SW 1271 (cell line): ENCODE results near the gene ATP1A1.

Experiments used
- DNase-seq, 2 experiments: peaks; one replicate each; lab custom pipeline; 2025; lab: John Stamatoyannopoulos, UW

Gene ATP1A1

GRCh38 chr1:116372651-116373430 lies at the start of gene ATP1A1:
Gene ATP1A1 (plus strand): TSS chr1:116373244. CDS start chr1:116373512, 268 bp downstream.
- peak; percentile 25 to 67 for DNase-seq

GRCh38 chr1:116323491-116323890 lies 49.6 kb upstream of the ATP1A1 start:
- no peak for DNase-seq

- DNase-seq = no peak
Measured at GRCh38 chr1:116324411-116324810, 48.6 kb upstream of the ATP1A1 start.

- DNase-seq = no peak
Measured at GRCh38 chr1:116325104-116325503, 47.9 kb upstream of the ATP1A1 start.

- no peak for DNase-seq
Measured at GRCh38 chr1:116325922-116326321, 47.1 kb upstream of the ATP1A1 start.

GRCh38 chr1:116326486-116326885 lies 46.6 kb upstream of the ATP1A1 start:
- no peak for DNase-seq

GRCh38 chr1:116328671-116329070 lies 44.4 kb upstream of the ATP1A1 start:
- DNase-seq = no peak

- DNase-seq = no peak
Measured at GRCh38 chr1:116329524-116330341, 43.3 kb upstream of the ATP1A1 start.

- DNase-seq = no peak
Measured at GRCh38 chr1:116330342-116330652, 42.7 kb upstream of the ATP1A1 start.

- DNase-seq = no peak
Measured at GRCh38 chr1:116330846-116331245, 42.2 kb upstream of the ATP1A1 start.

GRCh38 chr1:116331523-116331922 lies 41.5 kb upstream of the ATP1A1 start:
- DNase-seq = no peak

GRCh38 chr1:116332451-116332850 lies 40.6 kb upstream of the ATP1A1 start:
- DNase-seq = no peak

GRCh38 chr1:116333171-116334014 lies 39.7 kb upstream of the ATP1A1 start:
- no peak for DNase-seq

GRCh38 chr1:116334015-116334547 lies 39.0 kb upstream of the ATP1A1 start:
- no peak for DNase-seq

GRCh38 chr1:116334868-116335635 lies 38.0 kb upstream of the ATP1A1 start:
- no peak for DNase-seq

GRCh38 chr1:116335850-116336624 lies 37.0 kb upstream of the ATP1A1 start:
- no peak for DNase-seq

GRCh38 chr1:116337398-116337797 lies 35.6 kb upstream of the ATP1A1 start:
- DNase-seq = no peak

- no peak for DNase-seq
Measured at GRCh38 chr1:116338400-116338799, 34.6 kb upstream of the ATP1A1 start.

- no peak for DNase-seq
Measured at GRCh38 chr1:116340506-116341231, 32.4 kb upstream of the ATP1A1 start.

- DNase-seq = no peak
Measured at GRCh38 chr1:116343019-116343418, 30.0 kb upstream of the ATP1A1 start.
